ENCODE results near the gene CDA.

CDA gene

GRCh38 chr1:20588634-20589225, at the start of gene CDA:
TSS of gene CDA (plus strand) at chr1:20589097. CDS start at chr1:20589130, 33 bp downstream.
- peak within 1 kb of the TSS; percentile 21 for H3K4me3 ChIP-seq (ENCODE audit: low read depth, low read length)
- DNase-seq (ENCODE audit: low read depth): peak; percentile 20
- TF ChIP-seq POLR2A (IDR thresholded peaks at IDR 0.05; ENCODE audit: extremely low read depth, insufficient read length) (no peak), MAX (IDR thresholded peaks at IDR 0.05; ENCODE audit: low read depth, low read length) (no peak), MYC (IDR thresholded peaks at IDR 0.05; ENCODE audit: low read depth, low read length) (no peak), CTCF (IDR thresholded peaks at IDR 0.05; ENCODE audit: low read depth, low read length) (no peak)

- no peak overlapping the region for H3K4me3 ChIP-seq (ENCODE audit: low read depth, low read length)
- TF ChIP-seq POLR2A (IDR thresholded peaks at IDR 0.05; ENCODE audit: extremely low read depth, insufficient read length): no peak
- no peak for TF ChIP-seq CTCF (IDR thresholded peaks at IDR 0.05; ENCODE audit: low read depth, low read length)
- no peak for TF ChIP-seq MAX (IDR thresholded peaks at IDR 0.05; ENCODE audit: low read depth, low read length)
- no peak for TF ChIP-seq MYC (IDR thresholded peaks at IDR 0.05; ENCODE audit: low read depth, low read length)
- DNase-seq (ENCODE audit: low read depth): no peak
These were observed 48.6 kb upstream of the CDA start for GRCh38 chr1:20540281-20540680.

GRCh38 chr1:20546637-20547036, 42.3 kb upstream of the CDA start:
- no peak for DNase-seq (ENCODE audit: low read depth)
- no peak for TF ChIP-seq MYC (IDR thresholded peaks at IDR 0.05; ENCODE audit: low read depth, low read length)
- TF ChIP-seq POLR2A (IDR thresholded peaks at IDR 0.05; ENCODE audit: extremely low read depth, insufficient read length): no peak
- no peak for TF ChIP-seq MAX (IDR thresholded peaks at IDR 0.05; ENCODE audit: low read depth, low read length)
- no peak for TF ChIP-seq CTCF (IDR thresholded peaks at IDR 0.05; ENCODE audit: low read depth, low read length)
- H3K4me3 ChIP-seq (ENCODE audit: low read depth, low read length): no peak overlapping the region

GRCh38 chr1:20551161-20551560, 37.7 kb upstream of the CDA start:
- TF ChIP-seq POLR2A (IDR thresholded peaks at IDR 0.05; ENCODE audit: extremely low read depth, insufficient read length) (no peak), CTCF (IDR thresholded peaks at IDR 0.05; ENCODE audit: low read depth, low read length) (no peak)
- no peak overlapping the region for H3K4me3 ChIP-seq (ENCODE audit: low read depth, low read length)
- no peak for DNase-seq (ENCODE audit: low read depth)

GRCh38 chr1:20551945-20552727, 36.8 kb upstream of the CDA start, which contains the start of gene FAM43B:
TSS of gene FAM43B (plus strand) at chr1:20552573. CDS start at chr1:20552974, 401 bp downstream.
- H3K4me3 ChIP-seq (ENCODE audit: low read depth, low read length): no peak within 1 kb of the TSS
- no peak for DNase-seq (ENCODE audit: low read depth)

More at GRCh38 chr1:20551945-20552727, 36.8 kb upstream of the CDA start, which contains the start of gene FAM43B:
- TF ChIP-seq CTCF (IDR thresholded peaks at IDR 0.05; ENCODE audit: low read depth, low read length): no peak
- no peak for TF ChIP-seq POLR2A (IDR thresholded peaks at IDR 0.05; ENCODE audit: extremely low read depth, insufficient read length)
- no peak for TF ChIP-seq MAX (IDR thresholded peaks at IDR 0.05; ENCODE audit: low read depth, low read length)
- no peak for TF ChIP-seq MYC (IDR thresholded peaks at IDR 0.05; ENCODE audit: low read depth, low read length)

Measured in NB4 (cell line).